HG02678 (cell line): ENCODE measurements around the gene P3H2.
A peak's percentile ranks its signal among the peaks of the same experiment; 100 is the strongest.
"Not testable (repeated sequence)": the region's sequence is repeated elsewhere in the genome, so short reads cannot be mapped to it uniquely, and the experiment has no call there.

ENCODE experiments used
- ATAC-seq: cut with Tn5 transposase; IDR thresholded peaks from one replicate; pipeline ENCODE4 v1.9.1; 2021; ENCODE audit warnings: mild to moderate bottlenecking, moderate library complexity; ENCODE audit not compliant: unreplicated experiment

P3H2 gene

GRCh38 chr3:189990826-189991225, 129.9 kb downstream of the P3H2 start:
- no peak for ATAC-seq

GRCh38 chr3:189988854-189989253, 131.8 kb downstream of the P3H2 start:
- ATAC-seq: no peak

GRCh38 chr3:189988322-189988721, 132.4 kb downstream of the P3H2 start:
- ATAC-seq: no peak

- no peak for ATAC-seq
Measured at GRCh38 chr3:189985948-189986347, 134.7 kb downstream of the P3H2 start.

GRCh38 chr3:189983612-189984011, 137.1 kb downstream of the P3H2 start:
- no peak for ATAC-seq

GRCh38 chr3:189982321-189982945, 138.3 kb downstream of the P3H2 start:
- no peak for ATAC-seq

- ATAC-seq: no peak
Measured at GRCh38 chr3:189981668-189982067, 139.0 kb downstream of the P3H2 start.

GRCh38 chr3:189978753-189979152, 141.9 kb downstream of the P3H2 start:
- no peak for ATAC-seq

- ATAC-seq: no peak
Measured at GRCh38 chr3:189977174-189977573, 143.5 kb downstream of the P3H2 start.

- ATAC-seq: no peak
Measured at GRCh38 chr3:189975391-189975990, 145.2 kb downstream of the P3H2 start.

GRCh38 chr3:189974359-189974758, 146.3 kb downstream of the P3H2 start:
- ATAC-seq: no peak

GRCh38 chr3:189967254-189967865, 153.3 kb downstream of the P3H2 start:
- ATAC-seq: peak; percentile 82

- no peak for ATAC-seq
Measured at GRCh38 chr3:189966843-189967242, 153.9 kb downstream of the P3H2 start.

- no peak for ATAC-seq
Measured at GRCh38 chr3:189964623-189965332, 155.9 kb downstream of the P3H2 start.

- no peak for ATAC-seq
Measured at GRCh38 chr3:189962466-189962865, 158.2 kb downstream of the P3H2 start.

- peak; percentile 75 for ATAC-seq
Measured at GRCh38 chr3:189961522-189962161, 159.1 kb downstream of the P3H2 start.

GRCh38 chr3:189961086-189961485, 159.6 kb downstream of the P3H2 start:
- ATAC-seq: not testable (repeated sequence)

- ATAC-seq: no peak
Measured at GRCh38 chr3:189954733-189955665, 165.7 kb downstream of the P3H2 start.

- no peak for ATAC-seq
Measured at GRCh38 chr3:189953551-189953950, 167.1 kb downstream of the P3H2 start.

GRCh38 chr3:189952272-189952671, 168.4 kb downstream of the P3H2 start:
- ATAC-seq: no peak
